Measurements from ENCODE around the gene MPP3. TPM values are rescaled to one million over a fixed set of nuclear protein-coding genes. Genes with fewer than 3 reads are reported as not detected.

Gene MPP3
- total RNA-seq, 4 donors from 2014 or later, result 6.8 to 10.7 (median 7.5) TPM

- Histone ChIP-seq H3K4me1 (peaks cover 0 to 27% (median 3%) of the 10 kb centered on the region in 4 donors), H3K27me3 (no peaks in the 10 kb centered on the region), H3K36me3 (peaks cover 0 to 36% (median 7%) of the 10 kb centered on the region in 4 donors), H3K9me3 (no peaks in the 10 kb centered on the region), H3K27ac (peak overlapping the region in 3 of 4 donors; percentile 11 to 46 (median 28)), H3K4me3 (no peak overlapping the region)
- WGBS, 2 donors (ENCODE audit: low coverage in 1 of 2), result 92% methylated on average over 7 of the region's 7 CpGs; no CpG with 5 or more reads in 1 of the 2 donors
- no peak for TF ChIP-seq POLR2A (IDR thresholded peaks at IDR 0.05)
- TF ChIP-seq CTCF (IDR thresholded peaks at IDR 0.05), result no peak
- TF ChIP-seq EP300 (IDR thresholded peaks at IDR 0.05; ENCODE audit: low read depth), result no peak
- TF ChIP-seq POLR2AphosphoS5 (IDR thresholded peaks at IDR 0.05), result no peak
- intact Hi-C loops (cut with DNase I; ENCODE audit: low total_unique reads) (no loop called here), in situ Hi-C loops (cut with MboI; ENCODE audit: low pct_ligation_motif_present in 1 of 4, low pct_unique_long_range_greater_than_20kb in 1 of 4, low sequenced_read_pairs in 3 of 4) (loop anchor here in 2 of 4 donors (10.0 kb wide), 1 partner anchor 194 kb away; no protein-coding TSS in a partner anchor)
- DNase-seq, result no peak
Measured at GRCh38 chr17:43768943-43769342, 64.0 kb downstream of the MPP3 start.

- TF ChIP-seq CTCF (IDR thresholded peaks at IDR 0.05) (no peak), POLR2A (IDR thresholded peaks at IDR 0.05) (no peak), POLR2AphosphoS5 (IDR thresholded peaks at IDR 0.05) (no peak), EP300 (IDR thresholded peaks at IDR 0.05; ENCODE audit: low read depth) (no peak)
- H3K36me3 ChIP-seq, result peaks cover 0 to 36% (median 5%) of the 10 kb centered on the region in 4 donors
- no peaks in the 10 kb centered on the region for H3K9me3 ChIP-seq
- intact Hi-C loops (cut with DNase I; ENCODE audit: low total_unique reads) (no loop called here), in situ Hi-C loops (cut with MboI; ENCODE audit: low pct_ligation_motif_present in 1 of 4, low pct_unique_long_range_greater_than_20kb in 1 of 4, low sequenced_read_pairs in 3 of 4) (loop anchor here in 2 of 4 donors (10.0 kb wide), 1 partner anchor 194 kb away; no protein-coding TSS in a partner anchor)
- H3K27me3 ChIP-seq, result no peaks in the 10 kb centered on the region
- WGBS, 2 donors (ENCODE audit: low coverage in 1 of 2), result 16 to 30% methylated on average over 4 to 9 of the region's 9 CpGs
- peak overlapping the region in 3 of 4 donors; percentile 23 to 46 (median 28) for H3K27ac ChIP-seq
- no peak overlapping the region for H3K4me3 ChIP-seq
- peaks cover 0 to 27% (median 3%) of the 10 kb centered on the region in 4 donors for H3K4me1 ChIP-seq
- DNase-seq, result peak; percentile 59
Measured at GRCh38 chr17:43768382-43768781, 64.6 kb downstream of the MPP3 start.

GRCh38 chr17:43767713-43768059 lies 65.3 kb downstream of the MPP3 start:
- no peak overlapping the region for H3K4me3 ChIP-seq
- no peaks in the 10 kb centered on the region for H3K27me3 ChIP-seq
- H3K36me3 ChIP-seq, result peaks cover 0 to 34% (median 3%) of the 10 kb centered on the region in 4 donors
- in situ Hi-C loops (cut with MboI; ENCODE audit: low pct_ligation_motif_present in 1 of 4, low pct_unique_long_range_greater_than_20kb in 1 of 4, low sequenced_read_pairs in 3 of 4), result loop anchor here in 2 of 4 donors (10.0 kb wide), 1 partner anchor 193 kb away; no protein-coding TSS in a partner anchor
- no peaks in the 10 kb centered on the region for H3K9me3 ChIP-seq
- DNase-seq, result no peak
- no peak overlapping the region for H3K27ac ChIP-seq
- intact Hi-C loops (cut with DNase I; ENCODE audit: low total_unique reads), result no loop called here
- no peak for TF ChIP-seq POLR2A (IDR thresholded peaks at IDR 0.05)
- no peak for TF ChIP-seq POLR2AphosphoS5 (IDR thresholded peaks at IDR 0.05)
- H3K4me1 ChIP-seq, result peaks cover 0 to 21% (median 0%) of the 10 kb centered on the region in 4 donors
- 0 to 72% methylated on average over 1 to 5 of the region's 5 CpGs for WGBS, 2 donors (ENCODE audit: low coverage in 1 of 2)

- Histone ChIP-seq H3K36me3 (peaks cover 0 to 32% (median 3%) of the 10 kb centered on the region in 4 donors), H3K9me3 (no peaks in the 10 kb centered on the region), H3K27me3 (no peaks in the 10 kb centered on the region), H3K4me3 (no peak overlapping the region), H3K4me1 (peaks cover 0 to 17% (median 0%) of the 10 kb centered on the region in 4 donors), H3K27ac (no peak overlapping the region)
- intact Hi-C loops (cut with DNase I; ENCODE audit: low total_unique reads), result no loop called here
- TF ChIP-seq CTCF (IDR thresholded peaks at IDR 0.05), result no peak
- no peak for TF ChIP-seq POLR2AphosphoS5 (IDR thresholded peaks at IDR 0.05)
- in situ Hi-C loops (cut with MboI; ENCODE audit: low pct_ligation_motif_present in 1 of 4, low pct_unique_long_range_greater_than_20kb in 1 of 4, low sequenced_read_pairs in 3 of 4), result loop anchor here in 2 of 4 donors (10.0 kb wide), 1 partner anchor 192 kb away; no protein-coding TSS in a partner anchor
- 73 to 76% methylated on average over 2 to 6 of the region's 6 CpGs for WGBS, 2 donors (ENCODE audit: low coverage in 1 of 2)
- no peak for DNase-seq
Measured at GRCh38 chr17:43767053-43767712, 65.8 kb downstream of the MPP3 start.
